GM19023 (cell line): Measurements from ENCODE around the gene CHST11.
A peak's percentile ranks its signal among the peaks of the same experiment; 100 is the strongest.
"Not testable (repeated sequence)": the region's sequence is repeated elsewhere in the genome, so short reads cannot be mapped to it uniquely, and the experiment has no call there.

Experiments used
- ATAC-seq: cut with Tn5 transposase; IDR thresholded peaks from one replicate; pipeline ENCODE4 v1.9.1; 2021; ENCODE audit warnings: mild to moderate bottlenecking, moderate library complexity; ENCODE audit not compliant: unreplicated experiment

CHST11 gene

DNA sequence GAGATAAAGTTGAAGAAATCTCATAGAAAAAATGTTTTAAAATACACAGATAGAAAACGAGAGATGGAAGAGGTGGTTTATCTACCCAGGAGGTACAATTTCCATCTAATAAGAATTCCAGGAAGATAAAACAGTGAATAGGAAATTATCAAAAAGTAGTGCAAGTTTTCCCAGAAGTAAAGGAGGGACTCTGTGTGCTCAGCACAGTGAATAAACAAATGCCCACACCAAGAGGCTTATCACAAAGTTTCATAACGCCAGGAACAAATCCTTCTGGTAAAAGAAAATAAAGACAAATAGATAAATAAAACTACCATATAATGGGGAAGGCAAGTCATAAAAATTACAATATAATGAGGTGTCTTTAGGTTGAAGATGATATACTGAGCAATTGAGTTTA is 322.4 kb downstream of the CHST11 start:
- no peak for ATAC-seq

DNA sequence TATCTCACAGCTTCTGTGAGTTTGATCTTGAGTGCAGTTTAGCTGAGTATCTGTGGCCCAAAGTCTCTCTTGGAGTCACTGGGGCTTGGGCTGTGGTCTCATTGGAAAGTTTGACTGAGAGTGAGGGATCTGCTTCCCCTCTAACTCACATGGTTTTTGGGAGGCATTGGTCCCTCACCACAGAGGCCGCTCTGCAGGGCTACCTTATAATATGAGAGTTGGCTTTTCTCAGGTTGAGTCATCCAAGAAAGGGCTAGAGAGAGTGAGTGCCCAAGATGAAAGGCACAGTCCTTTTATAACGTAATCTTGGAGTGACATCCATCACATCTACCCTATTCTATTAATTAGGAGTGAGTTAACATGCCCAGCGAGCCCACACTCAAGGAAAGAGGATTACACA is 325.5 kb downstream of the CHST11 start:
- no peak for ATAC-seq

DNA sequence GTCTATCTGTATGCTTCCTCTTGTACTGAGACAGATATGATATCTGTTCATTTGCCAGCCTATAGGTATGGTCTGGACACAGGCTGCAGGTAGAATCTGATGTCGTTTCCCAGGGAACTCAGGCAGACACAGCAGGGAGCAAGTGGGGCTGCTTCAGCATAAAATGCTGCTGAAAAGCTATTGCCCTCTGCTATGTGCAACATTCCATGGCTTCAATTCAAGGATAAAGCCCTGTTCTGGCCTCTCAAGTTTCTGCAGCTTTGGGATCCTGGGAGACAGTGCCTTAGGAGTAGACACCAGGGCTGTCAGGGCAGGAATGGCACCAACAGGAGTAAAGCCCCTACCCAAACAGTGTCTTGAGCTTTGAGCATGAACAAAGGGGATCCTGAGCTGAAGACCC is 327.8 kb downstream of the CHST11 start:
- ATAC-seq = no peak

DNA sequence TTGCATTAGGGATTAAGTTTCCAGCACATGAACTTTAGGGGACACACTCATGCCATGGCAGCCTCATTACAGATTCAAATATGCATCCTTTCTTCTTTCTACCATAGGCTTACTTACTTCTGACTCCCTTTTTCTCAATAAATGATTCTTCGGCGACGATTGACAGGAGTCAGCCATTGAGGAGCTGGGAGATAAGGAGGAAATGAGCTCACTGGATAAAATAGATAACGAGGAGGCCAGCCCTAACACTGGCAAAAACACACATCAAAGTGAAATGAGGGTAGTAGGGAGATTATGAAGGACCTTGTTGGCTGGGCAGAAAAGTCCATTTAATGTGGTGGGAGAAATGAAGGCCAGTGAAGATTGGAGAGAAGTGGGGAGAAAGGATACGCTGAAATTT is 329.1 kb downstream of the CHST11 start:
- ATAC-seq = no peak

DNA sequence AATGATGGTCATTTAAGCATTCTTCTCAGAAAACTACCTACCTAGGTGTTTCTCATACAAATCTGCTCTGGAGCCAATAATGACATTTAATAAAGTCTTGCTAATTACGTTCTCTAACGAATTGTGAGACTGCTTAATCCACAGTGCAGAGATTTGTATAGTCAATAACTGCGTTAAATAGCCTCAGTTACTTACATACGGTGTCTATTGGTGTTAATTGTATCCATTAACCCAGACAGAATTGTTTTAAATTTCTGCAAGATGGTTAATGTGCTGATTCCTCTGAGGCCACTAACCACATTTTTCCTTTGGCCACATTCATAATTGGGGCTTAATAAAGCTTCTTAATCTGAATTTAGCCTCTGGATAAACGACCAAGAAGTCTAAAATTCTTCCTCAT is 329.6 kb downstream of the CHST11 start:
- ATAC-seq = no peak

DNA sequence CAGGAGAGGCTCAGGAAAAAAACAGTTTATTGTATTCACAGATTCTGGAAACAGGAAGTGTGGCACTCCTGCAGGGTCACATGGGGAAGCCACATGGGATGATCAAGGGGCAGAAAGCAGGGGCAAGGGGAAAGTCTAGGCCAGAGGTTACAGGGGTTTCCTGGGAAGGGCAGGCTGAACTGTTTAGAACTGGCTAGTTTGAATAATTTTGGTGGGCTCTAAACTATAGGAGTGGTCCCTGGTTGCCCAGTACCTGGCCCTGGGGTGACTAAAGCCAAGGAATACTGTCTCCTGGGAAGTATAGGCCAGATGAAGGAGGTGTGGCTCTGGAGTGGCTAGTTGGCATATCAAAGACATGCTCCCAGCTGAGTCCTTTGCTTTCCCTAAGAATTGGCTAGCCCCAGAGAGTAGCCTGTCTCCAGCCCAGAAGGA is 332.1 kb downstream of the CHST11 start:
- no peak for ATAC-seq

DNA sequence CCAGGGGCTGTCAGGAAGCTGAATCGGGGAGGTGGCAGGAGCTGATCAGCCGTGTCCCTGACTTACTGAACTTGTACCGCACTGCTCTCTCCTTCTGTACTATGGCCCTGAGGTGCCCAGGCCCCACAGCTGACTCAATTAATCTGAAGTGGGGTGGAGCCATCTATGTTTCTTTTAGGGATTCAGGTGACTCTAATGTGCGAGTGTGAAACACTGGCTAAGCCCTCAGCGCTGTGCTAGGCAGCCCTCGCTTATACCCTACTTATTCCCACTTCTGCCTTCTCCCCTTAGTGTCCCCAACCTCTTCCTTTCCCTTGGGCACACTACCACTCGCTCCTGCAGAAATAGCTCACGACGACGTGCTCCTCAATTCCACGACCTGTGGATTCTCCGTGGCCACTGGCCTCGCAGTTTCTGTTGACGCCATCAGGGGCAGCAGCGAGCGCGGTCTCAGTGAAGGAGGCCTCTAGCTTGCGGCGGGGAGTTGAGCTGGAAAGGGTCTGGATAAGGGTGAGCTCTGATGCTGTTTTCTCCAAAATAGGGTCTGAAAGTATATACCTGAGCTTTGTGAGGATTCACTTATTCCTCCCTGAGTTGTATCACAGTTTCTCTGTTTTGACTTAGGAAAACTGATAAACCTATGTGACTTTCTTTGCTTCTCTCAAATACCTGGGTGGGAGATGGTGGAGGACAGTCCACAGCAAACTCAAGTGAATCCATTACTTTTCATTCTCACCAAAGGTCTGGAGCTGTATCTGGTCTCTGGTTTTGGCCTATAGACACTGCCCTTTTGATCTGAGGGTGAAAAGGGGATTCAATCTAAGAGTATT is 333.8 kb downstream of the CHST11 start:
- peak; percentile 50 for ATAC-seq

DNA sequence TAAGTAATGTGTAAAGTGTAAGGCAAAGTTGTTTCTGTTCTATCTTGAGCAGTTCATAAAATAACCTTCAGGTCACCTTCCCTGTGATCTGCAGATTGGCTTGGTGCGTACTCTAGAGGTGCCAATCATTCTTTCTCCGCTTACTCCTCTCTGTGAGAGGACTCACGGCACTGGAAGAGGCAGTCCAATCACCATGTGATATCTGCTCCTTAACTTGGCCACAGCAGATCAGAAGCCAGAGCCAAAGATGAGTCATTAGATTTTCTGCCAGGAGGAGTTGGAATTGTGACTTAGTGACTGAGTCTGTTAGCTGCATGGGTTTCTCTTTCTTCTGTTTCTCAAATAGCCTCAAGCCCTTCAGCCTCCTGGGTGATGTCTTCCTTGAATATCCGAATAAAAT is 335.8 kb downstream of the CHST11 start:
- ATAC-seq = no peak

DNA sequence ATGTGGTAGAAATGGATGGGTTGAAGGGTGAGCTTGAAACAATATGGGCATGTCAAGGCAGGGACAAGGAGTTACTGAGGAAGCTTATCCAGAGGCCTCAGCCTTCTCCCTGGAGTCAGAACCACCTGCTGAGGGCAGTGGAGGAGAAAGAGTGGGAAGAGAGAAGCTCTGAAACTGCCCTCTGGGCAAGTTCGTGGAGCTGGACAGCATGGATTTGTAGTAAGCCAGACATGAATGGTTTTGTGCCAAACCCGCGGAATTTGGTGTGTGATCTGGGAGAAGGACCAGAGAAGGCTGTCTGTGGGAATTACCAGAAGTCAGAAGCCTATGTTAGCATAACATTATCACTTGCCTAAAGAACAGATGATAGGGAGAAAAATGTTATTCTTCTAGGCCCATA is 336.5 kb downstream of the CHST11 start:
- ATAC-seq = no peak

DNA sequence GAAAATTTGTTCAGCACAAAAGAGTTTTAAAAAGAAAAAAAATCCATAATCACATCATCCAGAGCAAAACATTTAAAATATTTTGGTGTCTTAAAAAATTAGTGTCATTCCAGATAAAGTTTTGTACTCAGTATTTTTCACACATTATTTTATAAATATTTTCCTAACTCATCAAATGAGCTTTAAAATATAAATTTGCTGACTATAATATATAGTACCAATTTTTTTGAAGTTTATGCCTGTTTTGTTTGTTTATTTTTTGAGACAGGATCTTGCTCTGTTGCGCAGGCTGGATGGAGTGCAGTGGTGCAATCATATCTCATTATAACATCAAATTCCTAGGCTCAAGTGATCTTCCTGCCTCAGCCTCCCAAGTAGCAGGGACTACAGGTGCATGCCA is 337.2 kb downstream of the CHST11 start:
- no peak for ATAC-seq

DNA sequence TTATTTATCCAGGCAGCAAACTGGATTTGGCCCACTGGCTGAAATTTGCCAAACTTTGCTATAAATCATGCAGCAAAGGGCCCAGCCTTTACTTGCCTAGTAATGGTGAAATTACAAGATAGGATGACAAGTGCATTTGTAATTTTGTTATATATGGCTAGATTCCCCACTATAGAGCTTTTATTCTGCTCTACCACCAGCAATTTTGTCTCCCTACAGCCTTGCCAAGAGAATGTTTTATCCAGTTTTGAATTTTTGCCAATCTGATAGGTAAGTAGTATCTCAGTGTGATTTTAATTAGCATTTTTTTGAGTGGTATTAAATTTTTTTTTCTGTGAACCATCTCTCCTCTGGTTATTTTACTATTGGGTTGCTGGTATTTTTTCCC is 339.7 kb downstream of the CHST11 start:
- ATAC-seq = no peak

DNA sequence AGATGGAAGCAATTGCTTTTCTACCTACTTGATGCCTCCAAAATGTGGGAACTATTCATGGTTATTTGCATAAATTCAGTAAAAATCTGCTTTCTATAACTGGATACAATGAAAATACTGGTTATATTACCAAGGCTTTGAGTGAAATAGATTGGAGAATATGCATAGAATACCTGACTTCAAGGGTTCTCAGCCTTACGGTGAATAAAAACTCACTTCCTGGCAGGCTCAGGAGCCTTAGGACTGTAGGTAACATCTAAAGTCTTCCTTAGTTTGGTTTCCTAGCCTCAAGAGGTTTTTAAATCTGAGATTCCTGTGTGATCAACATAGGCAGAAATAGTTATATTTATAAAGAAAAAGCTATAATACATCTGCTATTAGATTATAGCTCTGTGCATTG is 342.7 kb downstream of the CHST11 start:
- ATAC-seq = no peak

DNA sequence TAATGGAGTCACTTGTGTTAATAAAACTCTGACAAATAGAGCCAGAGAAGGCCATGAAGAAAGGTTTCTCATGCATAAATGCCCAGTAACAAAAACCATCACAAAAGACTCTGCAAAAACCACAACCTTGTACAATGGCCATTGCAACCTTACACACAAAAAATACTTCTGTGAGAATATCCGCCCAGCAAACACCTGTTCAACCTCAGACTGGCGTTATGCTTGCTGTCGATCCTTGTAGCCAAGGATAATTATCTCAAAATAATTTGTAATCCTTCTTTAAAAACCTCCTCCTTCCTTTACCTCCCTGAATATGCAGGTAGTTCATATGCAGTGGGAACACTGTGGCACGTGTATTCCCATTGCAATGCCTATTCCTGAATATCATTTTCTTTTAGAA is 344.3 kb downstream of the CHST11 start:
- no peak for ATAC-seq

DNA sequence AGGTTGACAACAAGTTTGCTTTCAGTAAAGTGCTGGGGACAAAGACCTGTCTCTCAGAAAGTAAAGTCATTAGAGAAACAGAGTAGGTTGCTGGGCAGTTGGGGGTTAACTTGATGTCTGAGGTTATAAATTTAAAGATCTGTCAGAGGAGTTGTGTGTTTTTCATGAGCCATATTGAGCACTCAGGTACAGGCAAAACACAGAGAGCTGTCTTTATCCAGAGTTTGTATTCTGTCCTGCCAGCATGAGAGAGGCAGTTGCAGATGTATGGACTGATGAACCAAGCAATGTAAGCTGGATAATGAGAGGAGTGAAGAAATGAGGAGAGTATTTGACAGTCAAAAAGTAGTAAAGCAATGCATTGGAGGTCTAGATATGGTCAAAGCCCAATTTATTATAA is 344.7 kb downstream of the CHST11 start:
- no peak for ATAC-seq

DNA sequence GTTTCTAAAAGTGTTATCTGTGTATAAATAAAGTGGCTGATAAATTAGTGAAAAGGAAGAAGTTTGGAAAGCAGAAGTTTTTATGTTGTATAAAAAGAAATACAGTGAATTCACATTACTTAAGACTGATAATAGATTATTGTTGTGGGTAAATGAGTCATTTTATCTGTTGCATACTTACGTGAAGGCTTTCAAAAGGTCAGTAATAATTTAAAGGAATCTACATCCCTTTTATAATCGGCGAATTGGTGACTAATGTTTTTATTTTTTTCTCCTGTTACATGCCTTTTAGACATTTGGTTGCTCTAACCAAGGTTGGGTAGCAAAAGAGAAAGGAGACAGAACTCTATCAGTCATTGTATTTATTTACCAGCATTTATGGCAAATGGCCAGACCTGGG is 345.5 kb downstream of the CHST11 start:
- ATAC-seq = no peak

DNA sequence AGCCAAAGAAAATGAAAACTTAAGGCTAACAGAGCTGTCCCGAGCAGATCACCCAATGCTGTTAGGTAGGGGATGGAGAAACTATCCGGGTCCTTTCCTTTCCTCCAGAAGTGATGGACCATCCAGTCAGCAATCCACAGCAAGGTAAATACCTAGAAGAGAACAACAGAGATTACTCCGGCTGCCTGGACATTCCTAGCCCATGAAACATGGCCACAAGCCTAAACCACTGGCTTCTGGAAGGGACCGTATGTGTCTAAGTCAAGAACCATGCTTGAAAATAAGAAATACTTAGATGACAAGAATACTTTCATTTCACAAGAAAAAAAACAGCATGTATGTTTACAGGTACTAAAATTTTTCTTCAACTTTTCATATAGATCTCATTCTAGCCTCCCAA is 348.4 kb downstream of the CHST11 start:
- no peak for ATAC-seq

DNA sequence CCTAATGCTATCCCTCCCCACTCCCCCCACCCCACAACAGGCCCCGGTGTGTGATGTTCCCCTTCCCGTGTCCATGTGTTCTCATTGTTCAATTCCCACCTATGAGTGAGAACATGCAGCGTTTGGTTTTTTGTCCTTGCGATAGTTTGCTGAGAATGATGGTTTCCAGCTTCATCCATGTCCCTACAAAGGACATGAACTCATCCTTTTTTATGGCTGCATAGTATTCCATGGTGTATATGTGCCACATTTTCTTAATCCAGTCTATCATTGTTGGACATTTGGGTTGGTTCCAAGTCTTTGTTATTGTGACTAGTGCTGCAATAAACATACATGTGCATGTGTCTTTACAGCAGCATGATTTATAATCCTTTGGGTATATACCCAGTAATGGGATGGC is 349.4 kb downstream of the CHST11 start:
- not testable (repeated sequence) for ATAC-seq

DNA sequence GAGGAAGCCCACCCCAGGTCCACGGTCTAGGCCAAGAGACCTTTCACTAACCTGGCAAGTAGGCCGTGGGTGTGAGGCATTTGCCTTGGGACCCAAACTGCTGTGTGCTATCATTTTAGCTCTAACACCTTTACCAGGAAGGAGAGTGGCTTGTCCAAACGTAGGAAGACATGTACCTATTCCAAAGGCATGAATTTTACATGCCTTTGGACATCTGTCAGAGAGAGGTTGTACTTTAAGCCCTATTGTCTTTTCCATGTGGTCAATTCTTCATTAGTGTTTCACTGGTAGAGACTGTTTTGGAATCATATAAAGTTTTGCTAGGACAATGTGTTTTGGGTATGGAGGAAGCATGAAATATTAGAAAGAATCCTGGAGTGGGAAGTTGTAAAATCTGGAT is 352.5 kb downstream of the CHST11 start:
- ATAC-seq = no peak

DNA sequence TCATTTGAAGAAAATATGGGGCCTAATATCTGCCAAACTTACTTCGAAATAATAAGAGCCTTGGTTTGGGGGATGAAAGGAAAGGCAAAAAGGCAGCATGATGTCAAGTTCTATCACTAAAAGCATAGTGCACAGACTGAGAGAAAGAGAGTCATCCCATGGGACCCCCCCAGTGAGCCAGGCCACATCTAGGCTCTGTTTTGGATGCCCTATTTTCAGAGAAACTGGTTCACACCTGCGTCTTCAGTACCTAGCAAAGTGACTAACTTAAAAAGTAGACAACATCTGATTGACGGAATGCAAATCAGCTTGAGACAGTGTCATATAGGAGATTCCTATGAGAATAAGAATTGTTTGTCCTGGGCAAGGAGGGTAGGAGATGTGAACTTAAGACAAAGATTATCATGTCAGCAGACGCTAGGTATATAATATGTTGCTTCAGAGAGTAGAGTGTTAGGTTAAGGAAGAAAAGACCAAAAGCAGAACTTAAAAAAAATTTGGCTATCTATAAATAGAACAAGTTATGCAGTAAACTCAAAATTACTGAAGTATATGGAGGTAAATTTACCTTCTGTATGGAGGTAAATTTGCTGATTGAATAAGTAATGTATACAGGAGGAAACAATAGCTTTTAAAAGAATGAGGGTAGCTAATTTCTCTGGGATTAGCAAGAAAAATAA is 353.1 kb downstream of the CHST11 start:
- ATAC-seq = no peak
